Ishikawa (cell line): Measurements from ENCODE around the gene COL18A1.

Source experiments
- CEBPB ChIP-seq: IDR thresholded peaks from 2 replicates; pipeline ENCODE4 v1.6.1; 2012
- CREB1 ChIP-seq: IDR thresholded peaks from 2 replicates; pipeline ENCODE4 v1.6.1; 2012; ENCODE audit warnings: low read depth
- EGR1 ChIP-seq: IDR thresholded peaks from 2 replicates; pipeline ENCODE4 v1.6.1; 2012
- EP300 ChIP-seq: IDR thresholded peaks from 2 replicates; pipeline ENCODE4 v1.6.1; 2012; ENCODE audit warnings: borderline replicate concordance
- FOXM1 ChIP-seq: IDR thresholded peaks from 2 replicates; pipeline ENCODE4 v1.6.1; 2012; ENCODE audit warnings: low read depth, borderline replicate concordance
- MAX ChIP-seq: IDR thresholded peaks from 2 replicates; pipeline ENCODE4 v1.6.1; 2012
- NFIC ChIP-seq: IDR thresholded peaks from 2 replicates; pipeline ENCODE4 v1.6.1; 2012
- RAD21 ChIP-seq: IDR thresholded peaks from 2 replicates; pipeline ENCODE4 v1.6.1; 2012; ENCODE audit warnings: low read depth
- REST ChIP-seq: IDR thresholded peaks from 2 replicates; pipeline ENCODE4 v1.6.1; 2012; ENCODE audit warnings: low read depth, mild to moderate bottlenecking
- TAF1 ChIP-seq: IDR thresholded peaks from 2 replicates; pipeline ENCODE4 v1.6.1; 2012; ENCODE audit warnings: low read depth, mild to moderate bottlenecking
- TCF12 ChIP-seq: IDR thresholded peaks from 2 replicates; pipeline ENCODE4 v1.6.1; 2012; ENCODE audit warnings: low read depth
- TEAD4 ChIP-seq: IDR thresholded peaks from 2 replicates; pipeline ENCODE4 v1.6.1; 2012
- USF1 ChIP-seq: IDR thresholded peaks from 2 replicates; pipeline ENCODE4 v1.6.1; 2012
- YY1 ChIP-seq: IDR thresholded peaks from 2 replicates; pipeline ENCODE4 v1.6.1; 2012; ENCODE audit warnings: low read depth
- ZBTB7A ChIP-seq: IDR thresholded peaks from 2 replicates; pipeline ENCODE4 v1.6.1; 2012; ENCODE audit warnings: low read depth

COL18A1 gene

GRCh38 chr21:45401916-45402900 is 2.8 kb upstream of the COL18A1 start:
- no peak for TF ChIP-seq NFIC
- TF ChIP-seq USF1 = no peak
- TF ChIP-seq CREB1 = no peak
- no peak for TF ChIP-seq TEAD4

GRCh38 chr21:45403133-45403824 is 1.7 kb upstream of the COL18A1 start:
- no peak for TF ChIP-seq CEBPB
- TF ChIP-seq REST = no peak
- TF ChIP-seq TAF1 = no peak
- TF ChIP-seq TCF12 = no peak
- no peak for TF ChIP-seq EGR1
- TF ChIP-seq RAD21 = no peak
- TF ChIP-seq CREB1 = no peak
- no peak for TF ChIP-seq FOXM1
- no peak for TF ChIP-seq EP300
- no peak for TF ChIP-seq ZBTB7A
- TF ChIP-seq MAX = no peak
- TF ChIP-seq TEAD4 = no peak
- TF ChIP-seq NFIC = no peak
- TF ChIP-seq YY1 = no peak
- no peak for TF ChIP-seq USF1

- TF ChIP-seq MAX (peak; percentile 89), EP300 (no peak; the same call in 1 of the 2 replicates), FOXM1 (no peak), REST (peak; percentile 32; the same call in 1 of the 2 replicates), USF1 (peak; percentile 43; the same call in 1 of the 2 replicates), ZBTB7A (peak; percentile 1; the same call in 1 of the 2 replicates), TEAD4 (peak; percentile 45), TCF12 (no peak), RAD21 (no peak), YY1 (no peak), CEBPB (no peak), NFIC (peak; percentile 21; the same call in 1 of the 2 replicates), CREB1 (no peak), TAF1 (peak; percentile 39; the same call in 1 of the 2 replicates)
Observed at GRCh38 chr21:45403825-45404729, 888 bp upstream of the COL18A1 start.

GRCh38 chr21:45405271-45405818 is 380 bp downstream of the COL18A1 start:
- TF ChIP-seq EGR1 = peak; percentile 52; the same call in 1 of the 2 replicates
- no peak for TF ChIP-seq MAX
- no peak for TF ChIP-seq NFIC
- TF ChIP-seq CEBPB = no peak
